Measurements from ENCODE around the gene AADAT.

- TF ChIP-seq CTCF (conservative IDR thresholded peaks at IDR 0.05; ENCODE audit: low read depth, low read length) (no peak), EZH2 (IDR thresholded peaks at IDR 0.05; ENCODE audit: low read length, unreplicated experiment) (no peak)
Measured at GRCh38 chr4:170051402-170051801, 38.4 kb downstream of the AADAT start.

All from PC-3 (cell line).